Measurements from ENCODE around the gene CD83.

CD83 gene

GRCh38 chr6:14095437-14095836, 22.1 kb upstream of the CD83 start:
- Histone ChIP-seq H3F3A (ENCODE audit: control insufficient read depth, insufficient read depth) (peaks cover 26% of the 10 kb centered on the region), H3K9me2 (replicated peaks; ENCODE audit: control insufficient read depth, low read length) (no peaks in the 10 kb centered on the region), H3K27me3 (ENCODE audit: control insufficient read depth, low read length) (no peaks in the 10 kb centered on the region), H3K4me1 (ENCODE audit: control insufficient read depth, low read length) (peaks cover 93% of the 10 kb centered on the region), H3K36me3 (ENCODE audit: control insufficient read depth, low read length) (no peaks in the 10 kb centered on the region), H3K4me3 (ENCODE audit: low read length) (peak overlapping the region; percentile 54), H4K20me1 (ENCODE audit: control insufficient read depth, insufficient read depth, low read depth, low read length) (no peaks in the 10 kb centered on the region), H3K79me2 (ENCODE audit: control insufficient read depth, low read length) (no peaks in the 10 kb centered on the region), H3K9me3 (ENCODE audit: control insufficient read depth, insufficient read depth, low read length) (no peaks in the 10 kb centered on the region), H3K27ac (ENCODE audit: low read depth, low read length) (peak overlapping the region; percentile 82), H3K4me2 (ENCODE audit: low read length) (peak overlapping the region; percentile 79)
- TF ChIP-seq EZH2phosphoT487 (IDR thresholded peaks at IDR 0.05; ENCODE audit: borderline replicate concordance, low read length): no peak
- TF ChIP-seq, protein P1, sequence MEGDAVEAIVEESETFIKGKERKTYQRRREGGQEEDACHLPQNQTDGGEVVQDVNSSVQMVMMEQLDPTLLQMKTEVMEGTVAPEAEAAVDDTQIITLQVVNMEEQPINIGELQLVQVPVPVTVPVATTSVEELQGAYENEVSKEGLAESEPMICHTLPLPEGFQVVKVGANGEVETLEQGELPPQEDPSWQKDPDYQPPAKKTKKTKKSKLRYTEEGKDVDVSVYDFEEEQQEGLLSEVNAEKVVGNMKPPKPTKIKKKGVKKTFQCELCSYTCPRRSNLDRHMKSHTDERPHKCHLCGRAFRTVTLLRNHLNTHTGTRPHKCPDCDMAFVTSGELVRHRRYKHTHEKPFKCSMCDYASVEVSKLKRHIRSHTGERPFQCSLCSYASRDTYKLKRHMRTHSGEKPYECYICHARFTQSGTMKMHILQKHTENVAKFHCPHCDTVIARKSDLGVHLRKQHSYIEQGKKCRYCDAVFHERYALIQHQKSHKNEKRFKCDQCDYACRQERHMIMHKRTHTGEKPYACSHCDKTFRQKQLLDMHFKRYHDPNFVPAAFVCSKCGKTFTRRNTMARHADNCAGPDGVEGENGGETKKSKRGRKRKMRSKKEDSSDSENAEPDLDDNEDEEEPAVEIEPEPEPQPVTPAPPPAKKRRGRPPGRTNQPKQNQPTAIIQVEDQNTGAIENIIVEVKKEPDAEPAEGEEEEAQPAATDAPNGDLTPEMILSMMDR (IDR thresholded peaks at IDR 0.05; ENCODE audit: low read depth, low read length, poor library complexity, severe bottlenecking): no peak

- Histone ChIP-seq H4K20me1 (ENCODE audit: control insufficient read depth, insufficient read depth, low read depth, low read length) (no peaks in the 10 kb centered on the region), H3K27me3 (ENCODE audit: control insufficient read depth, low read length) (no peaks in the 10 kb centered on the region), H3K79me2 (ENCODE audit: control insufficient read depth, low read length) (no peaks in the 10 kb centered on the region), H3K27ac (ENCODE audit: low read depth, low read length) (no peak overlapping the region), H3F3A (ENCODE audit: control insufficient read depth, insufficient read depth) (peaks cover 15% of the 10 kb centered on the region), H3K9me3 (ENCODE audit: control insufficient read depth, insufficient read depth, low read length) (no peaks in the 10 kb centered on the region), H3K4me3 (ENCODE audit: low read length) (no peak overlapping the region), H3K4me1 (ENCODE audit: control insufficient read depth, low read length) (peaks cover 64% of the 10 kb centered on the region), H3K36me3 (ENCODE audit: control insufficient read depth, low read length) (no peaks in the 10 kb centered on the region), H3K9me2 (replicated peaks; ENCODE audit: control insufficient read depth, low read length) (no peaks in the 10 kb centered on the region), H3K4me2 (ENCODE audit: low read length) (no peak overlapping the region; the same call in 1 of the 2 replicates)
- no peak for TF ChIP-seq EZH2phosphoT487 (IDR thresholded peaks at IDR 0.05; ENCODE audit: borderline replicate concordance, low read length)
- TF ChIP-seq, protein P1 (IDR thresholded peaks at IDR 0.05; ENCODE audit: low read depth, low read length, poor library complexity, severe bottlenecking): no peak
Measured at GRCh38 chr6:14100138-14100537, 17.4 kb upstream of the CD83 start.

DNA sequence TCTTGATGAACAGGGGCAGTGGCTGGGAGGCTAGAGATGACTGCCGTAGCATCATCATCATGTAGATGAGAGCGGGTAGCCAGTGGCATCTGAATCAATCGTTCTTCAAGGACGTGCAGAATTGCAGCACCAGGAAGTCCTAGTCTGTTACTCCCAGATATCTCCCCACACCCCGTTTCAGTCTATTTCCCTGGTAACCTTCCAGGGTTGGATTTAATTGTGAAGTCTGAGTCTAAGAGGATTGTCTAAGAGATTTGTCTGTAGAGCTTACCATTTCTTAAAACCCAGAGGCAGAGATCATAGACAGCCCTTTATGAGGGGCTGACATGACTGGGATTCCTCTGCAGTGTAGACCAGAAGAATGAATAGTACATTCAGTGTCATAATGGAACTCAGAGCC, 16.6 kb upstream of the CD83 start:
- peaks cover 10% of the 10 kb centered on the region for H3F3A ChIP-seq (ENCODE audit: control insufficient read depth, insufficient read depth)
- no peaks in the 10 kb centered on the region for H4K20me1 ChIP-seq (ENCODE audit: control insufficient read depth, insufficient read depth, low read depth, low read length)
- no peaks in the 10 kb centered on the region for H3K36me3 ChIP-seq (ENCODE audit: control insufficient read depth, low read length)
- H3K79me2 ChIP-seq (ENCODE audit: control insufficient read depth, low read length): no peaks in the 10 kb centered on the region
- H3K4me2 ChIP-seq (ENCODE audit: low read length): no peak overlapping the region
- H3K9me3 ChIP-seq (ENCODE audit: control insufficient read depth, insufficient read depth, low read length): no peaks in the 10 kb centered on the region
- H3K9me2 ChIP-seq (replicated peaks; ENCODE audit: control insufficient read depth, low read length): no peaks in the 10 kb centered on the region
- H3K27me3 ChIP-seq (ENCODE audit: control insufficient read depth, low read length): no peaks in the 10 kb centered on the region
- TF ChIP-seq, protein P1 (IDR thresholded peaks at IDR 0.05; ENCODE audit: low read depth, low read length, poor library complexity, severe bottlenecking): no peak
- no peak for TF ChIP-seq EZH2phosphoT487 (IDR thresholded peaks at IDR 0.05; ENCODE audit: borderline replicate concordance, low read length)
- no peak overlapping the region for H3K27ac ChIP-seq (ENCODE audit: low read depth, low read length)
- no peak overlapping the region for H3K4me3 ChIP-seq (ENCODE audit: low read length)
- H3K4me1 ChIP-seq (ENCODE audit: control insufficient read depth, low read length): peaks cover 58% of the 10 kb centered on the region

Data from DOHH2 (cell line).